ENCODE results near the gene BUD31. TPM values are rescaled to one million over a fixed set of nuclear protein-coding genes. Genes with fewer than 3 reads are reported as not detected.

Gene BUD31
- total and polyA plus RNA-seq, 9 of the 15 experiments (the other 6 are each of a cell fraction or from before 2014, with no cell fraction given) = 105 to 342 (median 247) TPM

- TF ChIP-seq ARID4B (CRISPR knock-in tag; IDR thresholded peaks at IDR 0.05) = peak; percentile 92; the same call in 1 of the 2 replicates
- no peak for TF ChIP-seq CREB3 (tag; conservative IDR thresholded peaks at IDR 0.05; ENCODE audit: low read depth)
- no peak for TF ChIP-seq HDAC6 (IDR thresholded peaks at IDR 0.05; ENCODE audit: low read depth, low read length)
- TF ChIP-seq ATF4 (CRISPR knock-in tag; IDR thresholded peaks at IDR 0.05) = peak; percentile 62; the same call in 1 of the 2 replicates
- no peak for TF ChIP-seq FOXP4 (CRISPR knock-in tag; IDR thresholded peaks at IDR 0.05; ENCODE audit: borderline replicate concordance)
- TF ChIP-seq ELF4 (CRISPR knock-in tag; IDR thresholded peaks at IDR 0.05) = no peak
- no peak for TF ChIP-seq RERE (CRISPR knock-in tag; IDR thresholded peaks at IDR 0.05; ENCODE audit: borderline replicate concordance)
Measured at GRCh38 chr7:99438573-99439480, 30.1 kb downstream of the BUD31 start, which contains the start of the genes CPSF4 and PTCD1 (continued).
